SW480 (cell line): ENCODE results near the gene SFXN3.

Experiments used
- DNase-seq: peaks from one replicate; pipeline ENCODE4 v3.0.0-alpha.2; 2016; ENCODE audit warnings: low spot score

Gene SFXN3, protein sequence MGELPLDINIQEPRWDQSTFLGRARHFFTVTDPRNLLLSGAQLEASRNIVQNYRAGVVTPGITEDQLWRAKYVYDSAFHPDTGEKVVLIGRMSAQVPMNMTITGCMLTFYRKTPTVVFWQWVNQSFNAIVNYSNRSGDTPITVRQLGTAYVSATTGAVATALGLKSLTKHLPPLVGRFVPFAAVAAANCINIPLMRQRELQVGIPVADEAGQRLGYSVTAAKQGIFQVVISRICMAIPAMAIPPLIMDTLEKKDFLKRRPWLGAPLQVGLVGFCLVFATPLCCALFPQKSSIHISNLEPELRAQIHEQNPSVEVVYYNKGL

DNA sequence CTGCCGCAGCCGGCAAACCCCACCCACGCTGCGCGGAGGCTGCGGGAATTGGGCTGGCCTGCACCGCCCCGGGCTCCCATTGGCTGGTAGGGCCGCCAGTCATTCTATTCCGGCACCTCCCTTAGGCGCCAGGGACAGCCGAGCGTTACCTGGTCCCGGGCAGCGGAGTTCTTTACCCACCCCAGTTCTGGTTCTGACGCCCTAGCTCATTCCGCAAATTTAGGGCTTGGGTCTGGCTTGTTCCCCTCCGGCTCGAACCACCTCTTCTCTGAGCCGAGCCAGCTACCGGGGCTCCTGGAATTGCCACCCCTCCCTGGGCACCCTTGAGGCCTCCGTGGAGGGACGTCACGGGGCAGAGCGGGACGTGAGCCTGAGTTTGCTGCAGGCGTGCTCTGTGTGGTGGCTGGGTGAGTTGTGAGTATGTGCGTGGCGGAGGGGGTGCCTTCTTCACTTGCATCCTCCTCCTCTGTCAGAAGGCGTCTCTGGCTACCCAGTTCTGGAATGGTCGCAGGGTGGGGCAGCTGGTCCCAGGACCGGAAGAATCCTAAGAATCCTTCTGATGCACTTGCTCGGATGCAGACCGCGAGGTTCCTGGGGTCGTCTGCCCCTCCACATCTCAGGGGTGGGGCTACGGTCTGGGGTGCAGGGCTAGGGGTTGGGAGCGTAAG, at the start of gene SFXN3, which contains the start of gene PDZD7:
Gene SFXN3 (plus strand): TSS at position 107 of the 668 bp plus-strand sequence. CDS start 3,461 bp downstream, outside the sequence.
Gene PDZD7 (minus strand): TSS at position 2 of the 668 bp plus-strand sequence. CDS start 910 bp downstream, outside the sequence.
- DNase-seq = peak; percentile 89

- no peak for DNase-seq
These were observed 47.9 kb upstream of the SFXN3 start for GRCh38 chr10:100982916-100983830.

DNA sequence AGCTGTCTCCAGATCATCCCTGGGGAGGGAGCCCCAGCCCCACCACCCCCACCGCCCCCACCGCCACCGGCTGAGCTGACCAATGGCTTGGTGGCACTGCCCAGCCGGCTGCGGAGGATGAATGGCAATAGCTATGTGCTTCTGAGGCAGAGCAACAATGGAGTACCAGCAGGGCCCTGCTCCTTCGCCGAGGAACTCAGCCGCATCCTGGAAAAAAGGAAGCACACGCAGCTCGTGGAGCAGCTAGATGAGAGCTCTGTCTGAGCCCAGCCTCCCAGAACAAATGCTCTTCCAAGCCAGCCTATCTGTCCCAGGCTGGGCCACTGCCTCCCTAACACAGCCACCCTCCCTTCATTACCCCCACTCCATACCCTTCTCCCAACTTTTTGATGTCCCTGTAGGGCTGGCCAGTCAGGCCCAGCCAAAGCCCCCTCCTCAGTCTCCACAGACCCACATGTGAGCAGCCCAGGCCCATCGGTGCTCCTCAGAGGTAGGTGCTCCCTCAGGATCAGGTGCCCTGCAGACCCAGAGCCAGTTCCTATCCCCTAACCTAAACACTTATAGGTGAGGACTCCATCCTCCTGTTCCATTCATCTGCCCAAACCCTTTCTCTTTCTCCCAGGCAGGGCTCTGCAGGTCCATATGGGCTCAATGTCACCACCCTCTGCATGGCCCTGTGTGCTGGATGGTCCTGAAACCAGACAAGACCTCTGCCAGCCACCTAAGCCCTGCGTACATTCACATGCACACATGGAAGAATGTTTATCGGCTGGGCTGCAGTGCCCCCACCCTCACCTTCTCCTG, 47.0 kb upstream of the SFXN3 start:
- DNase-seq = no peak

GRCh38 chr10:100984672-100985177, 46.3 kb upstream of the SFXN3 start:
- DNase-seq = no peak

GRCh38 chr10:100985336-100985735, 45.7 kb upstream of the SFXN3 start:
- DNase-seq = no peak

GRCh38 chr10:100986623-100986951, 44.4 kb upstream of the SFXN3 start:
- DNase-seq = no peak

DNA sequence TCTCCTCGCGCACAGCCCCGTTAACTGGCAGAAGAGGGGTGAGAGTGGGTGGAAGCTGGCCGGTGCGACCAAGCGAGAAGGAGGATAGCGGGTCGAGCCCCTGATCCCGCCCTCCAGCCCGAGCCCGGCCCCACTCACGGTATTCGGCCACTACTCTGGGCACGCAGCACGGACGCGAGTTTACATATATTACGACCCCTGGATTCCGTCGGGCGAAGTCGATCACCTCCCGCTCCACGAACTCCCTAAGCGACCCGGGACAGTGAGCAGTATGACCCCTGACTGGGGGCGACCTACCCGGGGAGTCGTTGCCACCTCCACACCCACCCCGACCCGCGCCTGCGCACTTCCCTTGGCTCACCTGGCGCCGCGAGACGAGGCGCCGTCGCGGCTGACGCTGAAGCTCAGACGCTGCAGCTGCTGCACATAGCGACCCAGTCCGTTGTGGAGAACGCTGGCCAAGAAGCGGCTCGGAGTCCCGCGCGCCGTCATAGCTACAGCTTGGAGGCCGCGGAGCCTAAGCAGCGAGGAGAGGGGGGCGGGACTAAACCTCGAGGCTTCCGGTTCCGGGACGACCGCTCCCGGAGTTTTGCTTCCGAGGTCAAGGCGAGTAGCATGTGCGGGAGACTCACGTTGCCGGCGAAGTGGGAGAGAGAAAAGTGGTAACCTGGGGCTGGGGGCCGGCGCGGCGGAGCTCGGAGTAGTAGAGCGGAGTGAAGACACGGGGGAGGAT, 43.9 kb upstream of the SFXN3 start, which contains the start of the genes MRPL43 and TWNK:
Gene MRPL43 (minus strand): TSS at position 546 of the 733 bp plus-strand sequence. CDS start 54 bp downstream, at position 492.
Gene TWNK (plus strand): TSS at position 592 of the 733 bp plus-strand sequence. CDS start 668 bp downstream, outside the sequence.
- DNase-seq = peak; percentile 70

DNA sequence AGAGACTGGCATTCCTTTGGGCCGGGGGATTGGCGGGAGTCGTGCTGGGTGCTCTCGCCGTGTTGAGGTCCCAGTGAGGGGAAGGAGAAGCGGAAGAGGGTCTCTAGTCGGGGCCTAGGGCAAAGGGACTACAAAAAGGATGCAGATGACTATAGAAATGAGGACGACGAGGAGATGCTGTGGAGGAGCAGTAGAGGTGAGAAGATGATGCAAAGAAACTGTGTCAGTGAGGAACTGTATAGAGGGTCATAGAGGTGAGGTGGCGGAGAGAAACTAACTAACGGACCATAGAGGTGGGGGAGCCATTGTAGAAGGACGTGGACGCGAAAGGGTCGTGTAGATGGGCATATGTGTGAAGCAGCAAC, 43.4 kb upstream of the SFXN3 start:
- no peak for DNase-seq

DNA sequence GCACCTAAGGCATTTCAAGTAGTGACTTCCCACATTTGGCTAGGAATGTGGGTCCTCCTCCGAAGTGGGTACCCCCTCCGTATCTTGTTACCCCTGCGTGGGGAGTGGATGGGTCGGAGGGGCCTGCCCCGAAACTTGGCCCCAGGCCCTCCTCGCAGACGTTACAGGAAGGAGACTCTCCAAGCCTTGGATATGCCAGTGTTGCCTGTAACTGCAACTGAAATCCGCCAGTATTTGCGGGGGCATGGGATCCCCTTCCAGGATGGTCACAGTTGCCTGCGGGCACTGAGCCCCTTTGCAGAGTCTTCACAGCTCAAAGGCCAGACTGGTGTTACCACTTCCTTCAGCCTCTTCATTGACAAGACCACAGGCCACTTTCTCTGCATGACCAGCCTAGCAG, 42.9 kb upstream of the SFXN3 start:
- no peak for DNase-seq

DNA sequence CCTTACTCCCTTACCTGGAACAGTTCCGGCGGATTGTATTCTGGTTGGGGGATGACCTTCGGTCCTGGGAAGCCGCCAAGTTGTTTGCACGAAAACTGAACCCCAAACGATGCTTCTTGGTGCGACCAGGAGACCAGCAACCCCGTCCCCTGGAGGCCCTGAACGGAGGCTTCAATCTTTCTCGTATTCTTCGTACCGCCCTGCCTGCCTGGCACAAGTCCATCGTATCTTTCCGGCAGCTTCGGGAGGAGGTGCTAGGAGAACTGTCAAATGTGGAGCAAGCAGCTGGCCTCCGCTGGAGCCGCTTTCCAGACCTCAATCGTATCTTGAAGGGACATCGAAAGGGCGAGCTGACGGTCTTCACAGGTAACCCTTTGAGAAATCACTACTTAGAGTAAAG, 41.9 kb upstream of the SFXN3 start:
- no peak for DNase-seq

DNA sequence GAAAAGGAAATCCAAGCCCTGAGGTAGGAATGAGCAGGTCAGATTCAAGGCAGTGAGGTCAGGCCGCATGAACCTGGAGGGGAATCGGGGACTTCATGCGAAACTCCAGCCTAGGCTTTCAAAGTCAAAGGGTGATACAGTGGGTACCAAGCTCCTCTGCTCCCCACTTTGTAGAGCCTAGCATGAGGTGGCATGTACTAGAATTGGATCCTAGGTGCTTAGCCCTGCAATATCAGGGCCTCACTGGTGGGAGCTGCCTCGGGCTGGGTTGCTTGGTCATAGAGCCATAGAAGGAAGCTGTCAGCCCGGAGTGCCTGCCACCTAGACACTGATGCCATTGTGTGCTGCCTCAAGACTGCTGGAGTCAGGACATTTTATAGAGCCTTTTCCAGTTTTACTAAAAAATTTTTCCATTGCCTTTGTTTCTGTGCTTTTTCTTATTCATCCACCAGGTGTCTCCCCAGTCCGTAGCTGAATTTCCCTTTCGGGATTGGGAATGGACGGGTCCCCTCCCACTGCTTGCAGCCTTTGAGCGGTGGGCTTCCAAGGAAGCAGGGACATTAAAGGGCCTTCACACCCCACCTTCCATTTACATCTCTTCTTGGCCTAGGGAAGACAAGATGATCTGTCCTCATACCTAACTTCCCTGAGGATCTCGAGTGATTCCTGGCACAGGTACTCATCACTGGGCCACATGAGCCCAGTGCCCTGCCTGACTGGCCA, 36.9 kb upstream of the SFXN3 start:
- DNase-seq = peak; percentile 52

- DNase-seq = no peak
These were observed 35.9 kb upstream of the SFXN3 start for GRCh38 chr10:100995181-100995580.

GRCh38 chr10:100996678-100997359, 34.2 kb upstream of the SFXN3 start:
- peak; percentile 33 for DNase-seq

DNA sequence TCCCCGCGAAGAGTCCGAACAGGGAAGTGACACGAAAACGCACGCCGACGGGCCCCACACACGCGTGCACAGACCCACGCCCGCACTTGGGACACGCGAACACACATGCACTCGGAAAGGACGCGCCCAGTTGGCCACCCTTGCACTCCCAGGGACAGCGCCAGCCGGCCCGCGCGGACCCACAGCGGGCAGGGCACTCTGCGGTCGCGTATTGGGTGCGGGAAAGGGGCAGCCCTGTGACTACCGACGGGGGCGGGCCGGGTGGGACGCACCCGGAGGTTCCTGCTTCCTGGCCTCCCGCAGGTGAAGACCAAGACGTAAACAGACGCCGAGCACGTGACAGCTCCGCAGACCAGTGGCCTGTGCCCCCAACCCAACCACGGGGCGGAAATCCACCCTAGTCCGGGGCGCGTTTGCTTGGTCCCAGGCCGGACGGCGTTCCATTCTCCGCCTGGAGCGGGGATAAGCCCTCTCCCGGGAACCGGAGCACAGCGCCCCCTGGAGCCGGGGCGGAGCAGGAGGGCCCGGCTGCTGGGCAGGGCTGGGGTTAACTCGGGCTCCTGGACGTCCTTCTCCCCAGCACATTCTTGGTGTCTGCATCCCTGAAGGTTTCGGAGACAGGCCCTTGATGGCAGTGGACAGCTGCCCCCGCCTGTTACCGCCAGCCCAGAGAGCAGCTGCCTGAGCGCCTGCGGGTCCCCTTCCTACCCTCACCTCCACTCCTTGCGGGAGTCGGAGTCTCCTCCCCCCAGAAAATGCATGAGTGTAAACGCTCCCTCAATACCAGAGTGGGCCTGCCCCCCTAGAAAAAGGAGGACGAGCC, 33.5 kb upstream of the SFXN3 start:
- peak; percentile 82 for DNase-seq

DNA sequence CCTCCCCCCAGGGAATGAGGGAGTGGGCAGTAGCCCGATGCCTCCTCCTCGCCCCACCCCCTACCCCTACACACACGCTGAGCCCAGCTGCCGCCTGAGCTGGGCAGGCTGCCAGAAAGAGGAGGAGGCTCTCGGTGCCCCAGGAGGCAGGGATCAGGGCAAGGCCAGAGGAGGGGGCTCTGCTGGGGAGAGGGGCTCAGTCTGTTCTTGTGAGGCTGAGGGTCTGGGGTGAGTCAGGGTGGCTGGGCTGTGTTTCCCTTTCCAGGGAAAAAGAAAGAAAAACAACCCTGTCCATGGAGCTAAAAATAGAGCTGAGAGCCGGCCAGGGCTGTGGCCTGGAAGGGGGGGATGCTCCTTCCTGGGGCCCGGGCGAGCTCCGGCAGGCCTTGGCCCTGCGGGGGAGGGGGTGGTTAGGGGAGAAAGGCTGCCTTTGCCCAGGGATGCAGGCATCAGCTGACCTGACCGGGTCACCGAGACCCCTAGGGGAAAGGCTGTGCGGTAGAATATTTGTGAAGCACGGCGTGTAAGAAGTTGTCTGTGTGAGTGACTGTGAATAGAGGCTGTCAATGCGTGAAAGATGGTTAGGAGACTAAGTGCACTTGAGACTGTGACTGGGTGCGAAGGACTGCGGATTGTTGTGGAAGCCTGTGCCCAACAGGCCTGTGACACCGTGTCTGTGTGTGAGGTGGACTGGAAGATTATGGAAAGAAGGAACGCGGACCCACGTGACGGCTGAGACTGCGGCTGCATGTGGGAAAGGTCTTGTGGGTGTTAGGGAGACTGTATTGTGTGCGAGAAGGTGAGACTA, 32.6 kb upstream of the SFXN3 start:
- DNase-seq = peak; percentile 71

GRCh38 chr10:100998991-100999741, 31.9 kb upstream of the SFXN3 start:
- DNase-seq = peak; percentile 61

GRCh38 chr10:100999742-101000126, 31.3 kb upstream of the SFXN3 start, which contains the start of gene LZTS2:
Gene LZTS2 (plus strand): TSS chr10:100999808. CDS start chr10:101002539, 2,731 bp downstream.
- DNase-seq = no peak
